ENCODE measurements around the gene NLRP5.
"Not testable (repeated sequence)": the region's sequence is repeated elsewhere in the genome, so short reads cannot be mapped to it uniquely, and the experiment has no call there.

NLRP5 gene

GRCh38 chr19:56076498-56076897 is 89.9 kb downstream of the NLRP5 start:
- peak; percentile 6 for DNase-seq (ENCODE audit: low read depth)

GRCh38 chr19:56079609-56080008 is 93.0 kb downstream of the NLRP5 start:
- DNase-seq (ENCODE audit: low read depth) = no peak

- DNase-seq (ENCODE audit: low read depth) = peak; percentile 17
These were observed 94.3 kb downstream of the NLRP5 start for GRCh38 chr19:56080669-56081401.

GRCh38 chr19:56083668-56084067 is 97.1 kb downstream of the NLRP5 start:
- DNase-seq (ENCODE audit: low read depth) = no peak

DNA sequence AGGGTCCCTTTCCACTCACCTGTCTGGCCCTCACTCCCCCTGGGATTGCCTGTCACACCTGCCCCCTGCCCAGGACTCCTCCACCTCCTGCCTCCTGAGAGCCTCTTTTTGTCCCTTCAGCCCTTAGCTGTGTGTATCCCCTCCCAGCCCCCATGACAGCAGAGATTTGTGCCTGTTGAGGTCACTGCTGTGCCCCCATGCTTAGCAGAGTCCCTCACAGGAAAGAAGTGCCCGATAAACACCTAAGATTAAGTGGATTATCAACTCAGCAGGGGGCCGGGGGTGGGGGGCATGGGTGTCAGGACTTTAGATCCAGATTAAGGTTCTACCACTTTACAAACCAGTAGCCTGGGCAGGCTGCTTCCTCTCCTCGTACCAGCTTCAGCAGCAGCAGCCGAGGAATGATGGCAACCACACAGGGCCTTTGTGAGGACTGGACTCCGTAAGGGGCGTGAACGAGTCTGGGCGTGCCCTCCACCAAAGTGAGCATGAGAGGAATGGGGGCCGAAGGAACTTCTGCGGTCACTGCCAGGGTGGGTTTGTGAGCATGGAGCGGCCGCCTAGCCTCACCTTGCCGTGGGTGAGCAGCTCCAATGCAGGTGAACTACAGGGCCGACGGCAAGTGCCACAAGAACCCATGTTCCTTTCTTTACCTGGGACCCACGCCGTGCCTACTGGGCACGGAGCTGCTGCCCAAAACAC is 98.4 kb downstream of the NLRP5 start:
- DNase-seq (ENCODE audit: low read depth) = no peak

- DNase-seq (ENCODE audit: low read depth) = no peak
These were observed 99.1 kb downstream of the NLRP5 start for GRCh38 chr19:56085571-56086275.

DNA sequence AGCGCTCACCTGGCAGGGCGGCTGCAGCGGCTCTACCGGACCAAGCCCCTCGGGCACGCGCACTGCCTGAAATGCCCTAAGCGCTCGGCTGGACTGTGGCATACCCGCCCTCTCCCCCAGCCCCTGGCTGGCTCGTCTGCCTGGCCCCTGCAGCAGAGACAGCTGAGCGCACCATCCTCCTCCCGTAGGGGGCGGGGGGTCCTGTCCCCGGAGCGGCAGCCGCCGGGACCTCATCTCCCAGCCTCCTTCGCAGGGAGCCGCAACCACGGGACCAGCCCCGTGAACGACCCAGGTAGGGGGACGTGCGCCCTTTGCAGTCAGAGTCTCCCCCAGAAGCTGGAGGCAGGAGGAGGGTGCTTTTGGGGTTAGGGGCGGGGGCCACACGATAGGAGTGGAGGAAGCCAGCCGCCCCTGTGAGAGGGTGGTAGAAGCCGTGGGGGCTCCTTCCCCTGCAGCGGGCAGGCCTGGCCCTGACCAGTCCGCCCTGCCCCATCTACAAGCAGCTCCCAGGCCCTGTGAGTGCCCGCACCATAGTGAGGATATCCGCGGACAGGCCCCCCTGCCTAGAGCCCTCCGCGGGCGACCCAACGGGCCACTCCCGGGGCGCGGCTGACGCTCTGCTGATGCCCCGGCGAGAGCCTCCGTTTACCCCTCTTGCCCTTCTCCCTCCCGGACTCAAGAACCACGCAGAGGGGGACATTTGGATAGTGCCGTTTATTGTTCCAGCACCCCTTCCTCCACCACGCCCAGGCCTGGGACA is 100.3 kb downstream of the NLRP5 start:
- no peak for DNase-seq (ENCODE audit: low read depth)

DNA sequence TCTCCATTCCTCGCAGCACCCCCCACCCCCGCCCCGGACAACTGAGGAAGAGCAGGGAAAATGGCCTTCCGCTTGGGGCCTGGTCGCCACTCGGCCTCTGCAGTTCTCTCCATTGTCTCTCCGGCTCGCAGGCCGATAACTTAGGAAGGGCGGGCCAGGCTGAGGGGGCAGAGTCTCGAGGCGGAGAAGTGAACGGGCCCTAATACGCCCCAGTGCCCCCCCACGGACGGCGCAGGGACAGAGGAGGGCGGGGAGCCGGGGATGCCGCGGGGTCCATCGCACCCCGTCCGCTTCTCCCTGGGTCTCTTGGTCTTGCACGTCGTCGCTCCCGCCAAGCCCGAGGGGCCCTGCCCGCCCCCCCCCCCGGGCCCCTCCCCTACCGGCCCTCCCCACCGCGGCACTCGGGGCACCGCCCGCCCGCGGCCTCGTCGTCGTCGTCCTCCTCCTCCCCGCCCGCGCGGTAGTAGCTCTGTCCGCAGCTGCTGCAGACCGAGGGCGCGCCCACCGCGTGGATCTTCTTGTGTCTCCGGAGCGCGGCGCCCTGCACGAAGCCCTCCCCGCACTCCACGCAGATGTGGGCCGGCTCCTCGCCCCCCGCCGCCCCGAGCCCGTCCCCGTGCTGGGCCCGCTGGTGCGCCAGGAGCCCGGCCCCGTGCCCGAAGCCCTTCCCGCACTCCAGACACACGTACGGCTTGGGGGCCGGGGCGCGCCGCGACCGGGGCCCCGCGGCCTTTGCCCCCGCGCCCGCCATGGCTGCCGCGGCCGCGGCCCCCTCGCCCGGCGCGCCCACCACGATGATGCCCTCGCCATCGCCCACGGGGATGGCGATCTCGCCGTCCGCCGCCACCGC is 101.3 kb downstream of the NLRP5 start:
- no peak for DNase-seq (ENCODE audit: low read depth)

- DNase-seq (ENCODE audit: low read depth) = no peak
These were observed 102.1 kb downstream of the NLRP5 start for GRCh38 chr19:56088497-56089215.

GRCh38 chr19:56089344-56089743 is 102.8 kb downstream of the NLRP5 start:
- no peak for DNase-seq (ENCODE audit: low read depth)

GRCh38 chr19:56091066-56091490 is 104.5 kb downstream of the NLRP5 start:
- no peak for DNase-seq (ENCODE audit: low read depth)

DNA sequence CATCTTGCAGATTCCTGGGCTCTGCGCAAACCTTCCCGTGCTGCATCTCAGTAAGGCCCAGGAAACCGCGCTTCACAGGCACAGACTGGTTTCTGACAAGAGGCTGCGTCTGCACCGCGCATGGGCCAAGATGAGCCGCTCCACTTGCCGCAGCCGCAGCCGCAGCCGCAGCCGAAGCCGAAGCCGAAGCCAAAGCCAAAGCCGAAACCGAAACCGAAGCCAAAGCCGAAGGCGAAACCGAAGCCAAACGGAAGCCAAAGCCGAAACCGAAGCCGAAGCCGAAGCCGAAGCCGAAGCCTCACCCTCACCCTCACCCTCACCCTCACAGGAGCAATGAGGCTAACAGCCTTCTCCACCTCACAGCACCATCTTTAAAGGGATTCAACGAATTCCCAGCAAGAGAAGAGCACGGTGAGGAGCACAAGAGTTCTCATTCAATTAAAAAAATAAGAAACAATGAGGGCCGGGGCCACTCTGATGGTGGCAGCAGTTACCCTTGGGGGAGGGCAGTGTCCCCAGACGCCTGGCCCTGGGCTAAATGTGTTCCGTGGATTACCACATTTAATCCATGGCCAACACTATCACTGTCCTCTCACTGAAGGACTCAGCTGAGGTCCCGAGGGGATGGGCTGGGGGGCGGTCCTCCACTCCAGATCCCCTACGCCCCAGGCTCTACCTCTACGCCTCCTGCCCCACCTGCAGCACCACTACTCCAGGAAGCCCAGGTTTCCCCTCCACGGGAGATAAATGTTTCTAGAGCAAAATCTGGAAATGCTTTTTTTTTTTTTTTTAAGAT is 105.4 kb downstream of the NLRP5 start:
- DNase-seq (ENCODE audit: low read depth) = no peak

DNA sequence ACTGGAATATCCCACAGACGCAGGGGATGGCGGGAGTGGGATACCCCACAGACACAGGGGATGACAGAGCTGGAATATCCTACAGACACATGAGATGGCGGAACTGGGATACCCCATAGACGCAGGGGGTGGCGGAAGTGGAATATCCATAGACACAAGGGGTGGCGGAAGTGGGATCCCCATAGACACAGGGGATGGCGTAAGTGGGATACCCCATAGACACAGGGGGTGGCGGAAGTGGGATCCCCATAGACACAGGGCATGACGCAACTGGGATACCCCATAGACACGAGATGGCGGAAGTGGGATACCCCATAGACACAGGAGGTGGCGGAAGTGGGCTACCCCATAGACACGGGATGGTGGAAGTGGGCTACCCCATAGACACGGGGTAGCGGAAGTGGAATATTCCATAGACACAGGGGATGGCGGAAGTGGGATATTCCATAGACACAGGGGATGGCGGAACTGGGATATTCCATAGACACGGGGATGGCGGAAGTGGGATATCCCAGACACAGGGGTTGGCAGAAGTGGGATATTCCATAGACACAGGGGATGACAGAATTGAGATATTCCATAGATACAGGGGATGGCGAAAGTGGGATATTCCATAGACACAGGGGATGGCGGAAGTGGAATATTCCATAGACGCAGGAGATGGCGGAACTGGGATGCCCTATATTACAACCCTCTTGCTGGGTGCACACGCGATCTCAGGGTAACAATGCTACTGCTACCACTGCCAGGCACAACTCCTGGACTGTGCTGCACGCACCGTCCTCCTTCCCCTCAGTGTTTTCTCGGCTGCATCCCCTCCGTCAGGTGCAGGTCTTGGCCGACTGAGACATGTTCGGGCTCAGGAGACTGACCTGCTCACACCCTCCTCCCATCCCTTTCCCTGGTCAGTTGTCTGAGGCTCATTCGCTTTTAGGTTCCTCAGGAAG is 106.4 kb downstream of the NLRP5 start:
- DNase-seq (ENCODE audit: low read depth) = no peak

DNA sequence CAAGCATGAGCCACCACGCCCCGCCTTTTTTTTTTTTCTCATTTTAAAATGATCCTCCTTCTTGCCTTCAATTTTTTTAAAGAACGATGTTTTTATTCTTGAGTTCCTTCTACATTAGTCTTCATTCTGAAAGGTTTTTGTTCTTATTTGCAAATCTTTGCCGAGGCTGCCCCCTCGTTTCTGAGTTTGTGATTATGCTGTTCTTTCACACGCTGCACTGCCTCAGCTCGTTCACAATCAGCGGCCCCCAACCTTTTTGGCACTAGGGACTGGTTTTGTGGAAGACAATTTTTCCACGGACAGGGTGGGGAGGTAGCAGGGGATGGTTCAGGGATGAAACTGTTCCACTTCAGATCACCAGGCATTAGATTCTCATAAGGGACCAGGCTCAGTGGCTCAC is 107.9 kb downstream of the NLRP5 start:
- DNase-seq (ENCODE audit: low read depth) = no peak

- no peak for DNase-seq (ENCODE audit: low read depth)
These were observed 110.1 kb downstream of the NLRP5 start for GRCh38 chr19:56096665-56097064.

- no peak for DNase-seq (ENCODE audit: low read depth)
These were observed 110.7 kb downstream of the NLRP5 start for GRCh38 chr19:56097306-56097705.

- DNase-seq (ENCODE audit: low read depth) = no peak
These were observed 111.2 kb downstream of the NLRP5 start for GRCh38 chr19:56097776-56098175.

DNA sequence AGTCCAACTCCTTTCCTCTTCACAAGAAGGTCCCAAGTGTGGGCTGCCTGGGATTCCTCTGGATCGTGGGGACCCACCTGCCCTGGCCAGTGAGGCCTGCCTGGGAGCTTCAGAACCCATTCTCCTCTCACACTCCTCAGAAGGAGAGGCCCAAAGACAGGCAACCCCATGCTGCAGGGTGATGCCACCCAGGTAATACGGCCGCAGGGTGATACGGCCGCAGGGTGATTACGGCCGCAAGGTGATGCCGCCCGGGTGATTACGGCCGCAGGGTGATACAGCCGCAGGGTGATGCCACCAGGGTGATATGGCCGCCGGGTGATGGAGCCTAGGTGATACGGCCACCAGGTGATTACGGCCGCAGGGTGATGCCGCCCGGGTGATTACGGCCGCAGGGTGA is 111.7 kb downstream of the NLRP5 start:
- not testable (repeated sequence) for DNase-seq (ENCODE audit: low read depth)
